ENCODE measurements around the gene DCST2. TPM values are rescaled to one million over a fixed set of nuclear protein-coding genes. Genes with fewer than 3 reads are reported as not detected.

Gene DCST2
- total RNA-seq, 2 donors from 2014 or later = 1.1 to 1.4 TPM

GRCh38 chr1:155037851-155038441 is 4.4 kb upstream of the DCST2 start:
- no peak for ATAC-seq (replicated peaks in 1 of 2)
- DNase-seq = no peak
- H3K27me3 Mint-ChIP-seq (ENCODE audit: low read depth) = no peaks in the 10 kb centered on the region
- no peak overlapping the region for H3K4me3 Mint-ChIP-seq
- H3K4me1 Mint-ChIP-seq (ENCODE audit: low read depth) = no peaks in the 10 kb centered on the region
- H3K27ac Mint-ChIP-seq = no peak overlapping the region
- H3K9me3 Mint-ChIP-seq = no peaks in the 10 kb centered on the region
- no peaks in the 10 kb centered on the region for H3K36me3 Mint-ChIP-seq (ENCODE audit: insufficient read depth in 2 of 2)

- no peaks in the 10 kb centered on the region for H3K9me3 Mint-ChIP-seq
- no peak overlapping the region for H3K27ac Mint-ChIP-seq
- DNase-seq (no peak), ATAC-seq (replicated peaks in 1 of 2) (no peak)
- no peaks in the 10 kb centered on the region for H3K36me3 Mint-ChIP-seq (ENCODE audit: insufficient read depth in 2 of 2)
- no peak overlapping the region for H3K4me3 Mint-ChIP-seq
- H3K27me3 Mint-ChIP-seq (ENCODE audit: low read depth) = no peaks in the 10 kb centered on the region
- H3K4me1 Mint-ChIP-seq (ENCODE audit: low read depth) = no peaks in the 10 kb centered on the region
These were observed 3.5 kb upstream of the DCST2 start for GRCh38 chr1:155037043-155037442.

GRCh38 chr1:155035936-155036335 is 2.4 kb upstream of the DCST2 start:
- Mint-ChIP-seq H3K9me3 (no peaks in the 10 kb centered on the region), H3K4me3 (no peak overlapping the region), H3K27me3 (ENCODE audit: low read depth) (no peaks in the 10 kb centered on the region), H3K27ac (no peak overlapping the region), H3K4me1 (ENCODE audit: low read depth) (no peaks in the 10 kb centered on the region), H3K36me3 (ENCODE audit: insufficient read depth in 2 of 2) (no peaks in the 10 kb centered on the region)
- ATAC-seq (replicated peaks in 1 of 2) (no peak), DNase-seq (no peak)

- H3K4me3 Mint-ChIP-seq = no peak overlapping the region
- H3K27me3 Mint-ChIP-seq (ENCODE audit: low read depth) = no peaks in the 10 kb centered on the region
- no peaks in the 10 kb centered on the region for H3K4me1 Mint-ChIP-seq (ENCODE audit: low read depth)
- no peak overlapping the region for H3K27ac Mint-ChIP-seq
- no peaks in the 10 kb centered on the region for H3K9me3 Mint-ChIP-seq
- DNase-seq (no peak), ATAC-seq (replicated peaks in 1 of 2) (no peak)
- no peaks in the 10 kb centered on the region for H3K36me3 Mint-ChIP-seq (ENCODE audit: insufficient read depth in 2 of 2)
These were observed 982 bp upstream of the DCST2 start for GRCh38 chr1:155034318-155035208.

GRCh38 chr1:155032886-155033285 is 695 bp downstream of the DCST2 start:
- H3K4me1 Mint-ChIP-seq (ENCODE audit: low read depth) = no peaks in the 10 kb centered on the region

GRCh38 chr1:155030899-155031298 is 2.7 kb downstream of the DCST2 start:
- Mint-ChIP-seq H3K27ac (no peak overlapping the region), H3K27me3 (ENCODE audit: low read depth) (no peaks in the 10 kb centered on the region)
- ATAC-seq (replicated peaks in 1 of 2) = no peak

More at GRCh38 chr1:155032886-155033285, 695 bp downstream of the DCST2 start:
- no peak overlapping the region for H3K27ac Mint-ChIP-seq
- DNase-seq = no peak
- H3K4me3 Mint-ChIP-seq = no peak overlapping the region
- ATAC-seq (replicated peaks in 1 of 2) = no peak
- no peaks in the 10 kb centered on the region for H3K9me3 Mint-ChIP-seq
- H3K27me3 Mint-ChIP-seq (ENCODE audit: low read depth) = no peaks in the 10 kb centered on the region
- no peaks in the 10 kb centered on the region for H3K36me3 Mint-ChIP-seq (ENCODE audit: insufficient read depth in 2 of 2)

GRCh38 chr1:155030243-155030795 is 3.3 kb downstream of the DCST2 start:
- Mint-ChIP-seq H3K36me3 (ENCODE audit: insufficient read depth in 2 of 2) (no peaks in the 10 kb centered on the region), H3K4me3 (no peak overlapping the region), H3K4me1 (ENCODE audit: low read depth) (no peaks in the 10 kb centered on the region), H3K27ac (no peak overlapping the region), H3K27me3 (ENCODE audit: low read depth) (no peaks in the 10 kb centered on the region), H3K9me3 (no peaks in the 10 kb centered on the region)
- peak in 1 of 2 donors; percentile 4 for ATAC-seq (replicated peaks in 1 of 2)
- DNase-seq = no peak

More at GRCh38 chr1:155030899-155031298, 2.7 kb downstream of the DCST2 start:
- H3K36me3 Mint-ChIP-seq (ENCODE audit: insufficient read depth in 2 of 2) = no peaks in the 10 kb centered on the region
- H3K9me3 Mint-ChIP-seq = no peaks in the 10 kb centered on the region
- H3K4me3 Mint-ChIP-seq = no peak overlapping the region
- no peaks in the 10 kb centered on the region for H3K4me1 Mint-ChIP-seq (ENCODE audit: low read depth)
- DNase-seq = no peak

- DNase-seq = no peak
- Mint-ChIP-seq H3K4me3 (no peak overlapping the region), H3K36me3 (ENCODE audit: insufficient read depth in 2 of 2) (no peaks in the 10 kb centered on the region), H3K27ac (no peak overlapping the region), H3K4me1 (ENCODE audit: low read depth) (no peaks in the 10 kb centered on the region), H3K27me3 (ENCODE audit: low read depth) (no peaks in the 10 kb centered on the region), H3K9me3 (no peaks in the 10 kb centered on the region)
- peak in 1 of 2 donors; percentile 6 for ATAC-seq (replicated peaks in 1 of 2)
These were observed 3.9 kb downstream of the DCST2 start for GRCh38 chr1:155029513-155030242.

GRCh38 chr1:155026588-155026987 is 7.0 kb downstream of the DCST2 start:
- ATAC-seq (replicated peaks in 1 of 2) = peak; percentile 43 to 51
- H3K36me3 Mint-ChIP-seq (ENCODE audit: insufficient read depth in 2 of 2) = no peaks in the 10 kb centered on the region
- H3K9me3 Mint-ChIP-seq = no peaks in the 10 kb centered on the region

GRCh38 chr1:155026154-155026553 is 7.4 kb downstream of the DCST2 start:
- no peak overlapping the region for H3K4me3 Mint-ChIP-seq
- no peaks in the 10 kb centered on the region for H3K4me1 Mint-ChIP-seq (ENCODE audit: low read depth)

More at GRCh38 chr1:155026588-155026987, 7.0 kb downstream of the DCST2 start:
- Mint-ChIP-seq H3K27ac (no peak overlapping the region), H3K27me3 (ENCODE audit: low read depth) (no peaks in the 10 kb centered on the region), H3K4me1 (ENCODE audit: low read depth) (no peaks in the 10 kb centered on the region), H3K4me3 (no peak overlapping the region)
- no peak for DNase-seq

GRCh38 chr1:155024315-155024714 is 9.3 kb downstream of the DCST2 start:
- Mint-ChIP-seq H3K27me3 (ENCODE audit: low read depth) (no peaks in the 10 kb centered on the region), H3K4me1 (ENCODE audit: low read depth) (peaks cover 10% of the 10 kb centered on the region), H3K9me3 (no peaks in the 10 kb centered on the region), H3K27ac (no peak overlapping the region), H3K4me3 (no peak overlapping the region), H3K36me3 (ENCODE audit: insufficient read depth in 2 of 2) (peaks cover 0 to 2% of the 10 kb centered on the region in 2 donors)
- DNase-seq (no peak), ATAC-seq (replicated peaks in 1 of 2) (no peak)

More at GRCh38 chr1:155026154-155026553, 7.4 kb downstream of the DCST2 start:
- DNase-seq (no peak), ATAC-seq (replicated peaks in 1 of 2) (peak in 1 of 2 donors; percentile 8)
- Mint-ChIP-seq H3K9me3 (no peaks in the 10 kb centered on the region), H3K36me3 (ENCODE audit: insufficient read depth in 2 of 2) (no peaks in the 10 kb centered on the region), H3K27ac (no peak overlapping the region), H3K27me3 (ENCODE audit: low read depth) (no peaks in the 10 kb centered on the region)

GRCh38 chr1:155023627-155024026 is 10.0 kb downstream of the DCST2 start:
- peak in 1 of 2 donors; percentile 23 for ATAC-seq (replicated peaks in 1 of 2)
- DNase-seq = no peak
- H3K4me1 Mint-ChIP-seq (ENCODE audit: low read depth) = peaks cover 17% of the 10 kb centered on the region
- H3K9me3 Mint-ChIP-seq = no peaks in the 10 kb centered on the region
- no peak overlapping the region for H3K4me3 Mint-ChIP-seq
- H3K36me3 Mint-ChIP-seq (ENCODE audit: insufficient read depth in 2 of 2) = peaks cover 0 to 2% of the 10 kb centered on the region in 2 donors
- peak overlapping the region; percentile 45 for H3K27ac Mint-ChIP-seq
- no peaks in the 10 kb centered on the region for H3K27me3 Mint-ChIP-seq (ENCODE audit: low read depth)

- Mint-ChIP-seq H3K36me3 (ENCODE audit: insufficient read depth in 2 of 2) (peaks cover 0 to 2% of the 10 kb centered on the region in 2 donors), H3K27ac (no peak overlapping the region), H3K9me3 (no peaks in the 10 kb centered on the region), H3K4me1 (ENCODE audit: low read depth) (peaks cover 17% of the 10 kb centered on the region), H3K4me3 (no peak overlapping the region), H3K27me3 (ENCODE audit: low read depth) (no peaks in the 10 kb centered on the region)
- DNase-seq = no peak
- ATAC-seq (replicated peaks in 1 of 2) = peak in 1 of 2 donors; percentile 2
These were observed 10.7 kb downstream of the DCST2 start for GRCh38 chr1:155022927-155023236.
